HG03571 (cell line): ENCODE results near the gene UCMA.
A peak's percentile ranks its signal among the peaks of the same experiment; 100 is the strongest.
"Not testable (repeated sequence)": the region's sequence is repeated elsewhere in the genome, so short reads cannot be mapped to it uniquely, and the experiment has no call there.

ENCODE experiments used
- ATAC-seq: cut with Tn5 transposase; IDR thresholded peaks from one replicate; pipeline ENCODE4 v1.9.1; 2021; ENCODE audit not compliant: unreplicated experiment

Gene UCMA, protein sequence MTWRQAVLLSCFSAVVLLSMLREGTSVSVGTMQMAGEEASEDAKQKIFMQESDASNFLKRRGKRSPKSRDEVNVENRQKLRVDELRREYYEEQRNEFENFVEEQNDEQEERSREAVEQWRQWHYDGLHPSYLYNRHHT

DNA sequence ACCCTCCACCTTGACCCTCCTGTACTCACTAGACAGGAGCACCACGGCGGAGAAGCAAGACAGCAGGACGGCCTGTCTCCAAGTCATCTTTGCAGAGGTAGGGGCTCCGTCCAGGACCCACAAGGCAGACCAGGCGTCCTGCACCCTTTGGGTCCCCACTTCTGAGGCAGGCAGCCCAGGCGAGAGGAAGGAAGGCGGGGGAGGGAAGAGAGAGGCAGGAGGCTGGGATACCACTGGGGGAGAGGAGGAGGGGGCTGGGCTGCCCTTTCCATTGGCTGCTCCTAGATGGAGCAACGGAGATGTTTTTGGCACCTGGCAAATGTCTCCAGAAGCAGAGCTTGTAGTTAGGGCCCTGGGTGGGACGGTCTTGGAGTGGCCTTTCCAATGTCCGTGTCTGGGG, at the start of gene UCMA:
Gene UCMA (minus strand): TSS at position 203 of the 400 bp plus-strand sequence. CDS start 116 bp downstream, at position 87.
- no peak for ATAC-seq

DNA sequence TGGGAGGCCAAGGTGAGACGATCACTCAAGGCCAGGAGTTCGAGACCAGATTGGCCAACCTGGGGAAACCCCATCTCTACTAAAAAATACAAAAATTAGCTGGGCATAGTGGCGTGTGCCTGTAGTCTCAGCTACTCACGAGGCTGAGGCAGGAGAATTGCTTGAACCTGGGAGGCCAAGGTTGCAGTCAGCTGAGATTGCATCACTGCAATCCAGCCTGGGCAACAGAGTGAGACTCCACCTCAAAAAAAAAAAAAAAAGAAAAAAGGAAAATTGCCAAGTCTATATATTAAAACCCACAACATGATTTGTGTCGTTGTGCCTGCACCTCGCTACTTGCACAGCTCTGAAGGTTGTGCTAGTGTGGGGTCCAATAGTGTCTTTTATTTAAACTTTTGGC, 48.2 kb upstream of the UCMA start:
- not testable (repeated sequence) for ATAC-seq

DNA sequence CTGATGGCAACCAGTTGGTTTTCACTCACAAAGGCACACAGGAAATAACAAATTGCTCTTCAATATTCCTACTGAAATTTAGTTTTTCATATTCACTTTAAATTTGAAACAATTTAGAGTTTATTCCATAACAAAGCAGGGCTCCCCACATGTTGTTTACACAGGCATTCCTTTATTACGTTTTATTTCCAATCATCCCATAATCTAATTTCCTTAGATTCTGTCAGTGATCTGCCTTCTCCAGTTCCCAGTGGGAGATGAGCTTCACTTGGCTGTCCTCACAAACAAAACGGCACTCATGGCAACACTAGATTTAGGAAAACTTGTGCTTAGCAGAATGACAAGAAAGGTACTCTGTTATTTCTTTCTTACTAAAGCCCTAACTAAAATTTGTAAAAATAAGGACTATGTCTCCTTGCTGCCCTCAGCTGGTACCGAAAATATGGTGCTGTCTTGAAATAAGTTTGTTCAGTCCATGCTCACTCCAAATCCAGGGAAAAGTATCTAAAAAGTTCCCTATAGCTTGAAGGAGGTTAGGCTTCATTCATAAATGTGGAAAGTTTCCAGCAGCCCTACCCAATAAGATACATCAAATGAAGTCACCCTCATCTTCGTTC, 42.7 kb upstream of the UCMA start:
- ATAC-seq, result no peak

DNA sequence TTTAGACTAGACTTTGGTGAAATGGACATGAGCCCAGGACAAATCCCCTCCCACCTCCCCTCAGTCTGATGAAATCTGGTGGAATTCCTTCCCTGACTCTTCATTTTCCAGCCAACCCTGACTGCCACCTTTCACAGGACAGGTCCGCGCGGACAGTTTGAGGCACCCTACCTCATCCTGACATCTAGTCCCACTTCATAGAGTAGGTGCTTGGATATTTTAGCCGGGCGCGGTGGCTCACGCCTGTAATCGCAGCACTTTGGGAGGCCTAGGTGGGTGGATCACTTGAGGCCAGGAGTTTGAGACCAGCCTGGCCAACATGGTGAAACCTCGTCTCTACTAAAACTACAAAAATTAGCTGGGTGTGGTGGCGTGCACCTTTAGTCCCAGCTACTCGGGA, 42.0 kb upstream of the UCMA start:
- not testable (repeated sequence) for ATAC-seq

DNA sequence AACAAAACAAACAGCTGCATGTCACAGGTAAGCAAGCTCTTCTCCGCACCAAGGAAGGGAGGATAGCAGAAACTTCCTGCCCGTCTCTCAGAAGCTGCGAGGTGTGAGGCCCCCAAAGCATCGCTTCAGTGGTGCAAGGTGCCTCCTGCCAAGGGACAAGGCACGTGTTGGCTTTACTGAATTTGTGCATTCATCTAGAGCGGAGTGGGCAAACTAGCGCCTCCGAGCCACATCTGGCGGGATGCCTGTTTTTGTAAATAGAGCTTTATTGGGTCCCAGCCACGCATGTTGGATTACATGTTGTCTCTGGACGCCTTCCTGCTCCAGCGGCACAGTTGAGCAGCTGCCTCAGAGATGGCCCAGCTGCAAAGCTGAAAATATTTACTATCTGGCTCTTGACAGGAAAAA, 38.0 kb upstream of the UCMA start:
- ATAC-seq, result peak; percentile 54

DNA sequence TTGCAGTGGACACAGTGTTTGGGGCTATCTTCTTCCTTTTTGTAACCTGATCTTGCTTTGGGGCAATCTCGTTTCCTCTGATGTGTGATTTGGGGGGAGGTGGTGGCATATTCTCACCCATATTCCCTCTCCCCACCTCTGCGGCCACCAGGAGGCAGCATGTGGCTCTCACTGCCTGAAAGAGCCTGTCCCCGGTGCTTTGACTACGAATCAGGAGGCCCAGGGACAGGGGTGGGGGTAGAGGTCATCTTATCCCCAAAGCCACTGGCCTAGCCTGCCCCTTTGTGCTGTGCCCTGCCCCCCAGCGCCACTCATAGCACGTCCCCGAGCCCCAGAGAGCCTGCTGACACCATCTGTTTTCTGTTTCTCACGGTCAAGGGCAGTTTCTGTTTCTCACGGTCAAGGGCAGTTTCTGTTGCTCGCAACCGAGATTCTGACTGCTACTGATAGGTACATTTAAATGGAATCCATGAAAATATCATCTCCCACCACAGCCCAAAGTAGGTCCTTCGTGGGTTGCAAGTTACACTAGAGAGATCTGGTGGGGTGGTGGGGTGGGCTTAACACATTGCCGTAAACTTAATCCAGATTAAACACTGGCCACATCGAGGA, 37.5 kb upstream of the UCMA start:
- ATAC-seq, result peak; percentile 77

DNA sequence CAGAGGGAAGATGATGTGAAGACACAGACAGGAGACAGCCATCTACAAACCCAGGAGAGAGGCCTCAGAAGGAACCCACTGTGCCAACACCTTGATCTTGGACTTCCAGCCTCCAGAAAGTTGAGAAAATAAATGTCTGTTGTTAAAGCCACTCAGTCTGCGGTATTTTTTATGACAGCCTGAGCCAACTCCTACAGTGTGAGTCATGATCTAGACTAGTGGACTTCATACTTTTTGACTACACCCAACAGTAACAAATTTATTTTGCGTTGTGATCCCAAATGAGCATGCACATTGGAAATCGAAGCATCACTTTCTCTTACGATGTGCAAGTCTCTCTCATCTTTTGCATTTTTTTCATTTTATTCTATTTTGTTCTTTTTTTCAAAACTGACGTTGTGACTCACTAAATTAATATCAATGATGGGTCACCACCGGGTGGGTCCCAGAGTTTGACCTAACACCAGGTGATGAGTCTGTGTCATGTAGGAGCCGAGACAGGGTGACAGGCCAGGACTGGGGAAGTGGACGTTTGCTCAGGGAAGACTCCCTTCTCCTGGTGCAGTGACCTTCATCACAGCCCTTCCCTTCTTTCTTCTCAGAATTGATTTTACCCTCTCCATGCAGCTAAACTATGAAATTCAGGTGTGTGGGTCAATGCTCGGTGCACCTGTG, 36.8 kb upstream of the UCMA start:
- ATAC-seq, result peak; percentile 2

DNA sequence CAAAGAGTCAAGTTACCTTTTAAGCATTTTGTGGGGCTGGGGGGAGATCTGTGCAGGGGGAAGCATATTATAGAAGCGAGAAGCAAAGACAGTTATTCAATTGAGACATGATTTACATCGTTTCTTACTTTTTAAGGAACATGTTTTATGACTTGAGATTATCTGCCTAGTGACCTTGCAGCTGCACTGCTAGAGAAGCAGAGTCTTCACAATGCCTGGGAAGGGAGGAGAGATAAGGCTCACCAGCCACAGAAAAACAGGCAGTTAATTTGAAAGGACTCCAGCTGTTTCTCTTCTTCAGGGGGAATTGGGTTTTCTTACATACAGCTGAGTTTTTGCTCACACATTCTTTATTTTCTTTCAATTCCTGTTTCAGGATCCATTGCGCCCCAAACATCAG, 34.7 kb upstream of the UCMA start:
- no peak for ATAC-seq

DNA sequence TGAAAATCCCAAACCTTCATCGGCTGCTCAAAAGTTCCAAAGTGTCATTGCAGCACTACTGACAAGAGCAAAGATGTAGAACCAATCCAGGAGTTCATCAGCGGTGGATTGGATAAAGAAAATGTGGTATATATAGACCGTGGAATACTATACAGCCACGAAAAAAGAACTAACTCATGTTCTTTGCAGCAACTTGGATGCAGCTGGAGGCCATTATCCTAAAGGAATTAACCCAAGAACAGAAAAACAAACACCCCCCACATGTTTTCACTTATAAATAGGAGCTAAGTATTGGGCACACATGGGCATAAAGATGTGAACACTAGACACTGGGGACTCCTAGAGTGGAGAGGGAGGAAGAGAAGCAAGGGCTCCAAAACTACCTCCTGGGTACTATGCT, 34.1 kb upstream of the UCMA start:
- no peak for ATAC-seq

DNA sequence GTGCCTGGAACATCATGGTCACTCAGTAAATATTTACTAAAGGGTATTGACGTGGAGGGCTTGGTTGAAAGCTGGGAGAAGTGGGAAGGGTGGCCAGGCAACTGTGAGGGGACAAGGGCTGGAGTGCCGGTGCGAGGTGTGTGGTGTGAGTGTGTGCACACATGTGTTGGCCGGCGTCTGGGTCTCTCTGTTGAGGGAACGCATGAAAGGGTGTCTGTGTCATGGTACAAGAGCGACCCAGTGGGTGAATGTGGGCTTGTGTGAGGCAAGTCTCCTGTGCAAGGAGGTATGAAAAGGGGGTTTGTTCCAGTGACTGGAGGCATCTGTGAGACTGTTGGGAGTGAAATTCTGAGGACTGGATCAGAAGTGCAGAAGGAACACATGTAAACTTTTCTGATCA, 29.4 kb upstream of the UCMA start:
- ATAC-seq, result no peak

DNA sequence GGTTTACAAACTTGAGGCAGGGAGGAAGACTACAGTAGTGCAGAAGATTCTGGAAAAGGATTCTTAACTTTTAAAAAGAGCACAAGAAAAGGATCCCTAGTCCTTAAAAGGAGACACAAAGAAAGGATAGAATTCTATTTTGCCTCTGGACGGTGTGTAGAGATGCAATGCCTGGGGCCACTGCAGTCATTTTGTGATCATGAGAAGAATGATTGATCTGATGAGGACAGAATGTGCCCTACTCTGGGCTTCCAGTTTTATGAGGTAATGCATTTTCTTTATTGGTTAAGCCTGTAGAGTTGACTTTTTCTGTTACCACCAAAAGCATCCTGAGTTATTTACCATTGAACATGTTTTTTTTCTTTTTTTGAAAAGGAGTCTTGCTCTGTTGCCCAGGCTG, 28.3 kb upstream of the UCMA start:
- ATAC-seq, result no peak

DNA sequence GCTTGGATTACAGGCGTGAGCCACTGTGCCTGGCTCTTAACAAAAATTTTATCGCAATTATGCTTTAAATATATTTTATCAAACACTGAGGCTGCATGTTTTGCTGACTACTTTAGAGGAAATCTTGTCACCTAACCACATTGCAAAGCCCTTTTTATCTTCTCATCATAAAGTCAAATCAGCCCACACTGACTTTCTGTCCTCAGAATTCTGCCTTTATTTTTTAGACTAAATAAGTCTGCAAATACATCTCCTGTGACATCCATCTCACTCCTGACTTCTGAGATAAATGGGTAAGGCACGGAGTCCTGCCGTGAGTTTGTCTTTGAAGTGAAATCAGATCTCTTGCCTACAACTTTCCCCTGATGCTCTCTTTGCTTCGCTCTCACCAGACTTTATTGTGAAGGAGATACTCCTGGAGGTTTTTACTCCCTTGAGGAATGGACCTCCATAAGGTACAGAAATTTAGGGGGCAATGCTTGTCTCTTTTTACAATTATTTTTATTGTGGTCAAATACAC, 23.5 kb upstream of the UCMA start:
- no peak for ATAC-seq

DNA sequence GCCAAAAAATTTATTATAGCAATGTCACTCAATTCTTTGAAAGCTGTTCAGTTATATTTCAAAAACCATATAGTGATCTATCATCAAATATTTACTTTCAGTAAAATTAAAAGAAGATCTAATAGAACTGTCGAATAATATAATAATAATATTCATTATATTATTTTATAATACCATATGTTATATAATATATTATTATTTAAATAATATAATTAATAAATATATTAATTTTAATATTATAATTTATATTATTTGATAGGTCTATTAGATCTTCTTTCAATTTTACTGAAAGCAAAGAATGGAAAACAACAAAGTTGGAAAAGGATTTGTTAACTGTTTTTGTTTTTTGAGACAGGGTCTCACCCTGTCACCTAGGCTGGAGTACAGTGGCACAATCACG, 22.5 kb upstream of the UCMA start:
- no peak for ATAC-seq

DNA sequence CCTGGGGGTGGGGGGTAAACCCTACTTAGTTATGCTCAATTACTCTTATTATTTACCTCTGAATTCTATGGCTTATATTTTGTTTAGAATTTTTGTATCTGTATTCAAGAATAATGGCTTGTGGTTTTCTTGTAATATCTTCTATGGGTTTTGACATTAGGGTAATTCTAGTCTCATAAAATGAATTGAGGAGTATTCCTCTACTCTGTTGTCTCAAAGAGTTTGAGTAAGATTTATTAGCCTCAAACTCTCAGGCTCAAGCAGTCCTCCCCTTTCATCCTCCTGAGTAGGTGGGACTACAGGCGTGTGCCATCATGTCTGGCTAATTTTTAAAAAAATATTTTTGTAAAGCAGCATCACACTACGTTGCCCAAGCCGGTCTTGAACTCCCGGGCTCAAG, 19.6 kb upstream of the UCMA start:
- no peak for ATAC-seq

DNA sequence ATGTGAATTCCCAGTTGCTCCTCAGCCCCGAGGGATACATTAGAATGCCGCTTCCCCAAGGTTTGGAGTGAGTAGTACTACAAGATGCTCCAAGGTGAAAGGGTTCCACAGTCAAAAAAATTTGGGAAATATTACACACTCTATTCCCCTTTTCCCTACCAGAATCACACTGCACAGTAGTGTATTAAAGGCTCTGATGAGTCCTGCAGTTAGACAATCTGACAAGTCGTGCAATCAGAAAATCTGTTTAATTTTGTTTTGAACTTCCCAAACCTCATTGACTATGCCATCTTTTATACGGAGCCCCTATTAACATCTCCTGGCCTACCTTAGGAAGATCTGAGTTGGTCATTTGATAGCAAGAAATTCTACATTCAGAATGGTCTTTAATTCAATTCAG, 13.6 kb upstream of the UCMA start:
- no peak for ATAC-seq

DNA sequence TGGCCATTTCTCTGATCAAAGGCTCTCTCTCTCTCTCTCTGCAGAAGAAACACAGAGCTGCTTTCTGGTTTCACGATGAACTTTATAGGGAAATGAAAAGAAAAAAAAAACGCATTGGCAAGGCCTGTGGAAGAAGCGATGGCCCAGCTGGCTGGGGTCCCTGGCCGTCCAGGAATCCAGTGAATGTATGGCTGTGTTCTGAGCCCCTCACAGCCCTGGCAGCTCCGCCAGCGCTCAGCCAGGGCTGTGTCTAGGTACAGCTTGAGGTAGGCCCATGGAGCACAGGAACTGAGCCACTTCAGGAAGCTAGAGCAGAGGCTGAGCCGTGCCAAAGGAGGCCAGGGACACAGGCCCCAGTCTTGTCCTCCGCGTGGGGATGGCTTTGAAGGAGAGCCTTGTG, 13.1 kb upstream of the UCMA start:
- no peak for ATAC-seq

DNA sequence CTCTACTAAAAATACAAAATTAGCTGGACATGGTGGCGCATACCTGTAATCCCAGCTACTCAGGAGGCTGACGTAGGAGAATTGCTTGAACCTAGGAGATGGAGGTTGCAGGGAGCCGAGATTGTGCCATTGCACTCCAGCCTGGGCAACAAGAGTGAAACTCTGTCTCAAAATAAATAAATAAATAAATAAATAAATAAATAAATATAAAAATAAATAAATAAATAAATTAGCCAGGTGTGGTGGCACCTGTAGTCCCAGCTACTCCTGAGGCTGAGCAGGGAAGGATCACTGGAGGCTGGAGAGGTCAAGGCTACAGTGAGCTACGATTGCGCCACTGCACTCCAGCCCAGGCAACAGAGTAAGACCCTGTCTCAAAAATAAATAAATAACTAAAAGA, 8.1 kb upstream of the UCMA start:
- not testable (repeated sequence) for ATAC-seq

DNA sequence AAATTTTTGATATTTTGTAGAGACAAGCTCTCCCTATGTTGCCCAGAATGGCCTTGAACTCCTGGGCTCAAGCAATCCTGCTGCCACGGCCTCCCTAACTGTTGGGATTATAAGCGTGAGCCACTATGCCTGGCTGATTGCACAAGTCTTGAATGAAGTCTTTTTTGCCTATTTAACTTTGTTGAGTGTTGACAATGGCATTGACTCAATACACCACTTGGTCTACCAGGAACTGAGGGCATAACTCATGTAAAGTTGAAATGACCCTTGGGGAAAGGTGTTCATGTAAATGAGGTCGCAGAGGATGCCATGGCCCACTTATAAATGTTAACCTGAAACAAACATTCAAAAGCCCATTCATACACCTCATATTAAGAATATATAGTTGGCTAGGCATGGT, 7.4 kb upstream of the UCMA start:
- ATAC-seq, result no peak

DNA sequence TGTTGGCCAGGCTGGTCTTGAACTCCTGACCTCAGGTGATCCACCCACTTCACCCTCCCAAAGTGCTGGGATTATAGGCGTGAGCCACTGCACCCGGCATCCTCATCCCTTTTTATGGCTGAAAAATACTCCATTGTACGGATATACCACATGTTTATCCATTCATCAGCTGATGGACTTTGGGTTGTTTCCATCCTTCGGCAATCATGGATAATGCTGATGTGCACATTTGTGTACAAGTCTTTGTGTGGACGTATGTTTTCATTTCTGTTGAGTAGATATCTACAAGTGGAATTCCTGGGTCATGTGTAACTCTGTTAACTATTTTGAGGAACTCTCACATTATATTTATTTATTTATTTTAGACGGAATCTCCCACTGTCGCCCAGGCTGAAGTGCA, 5.7 kb upstream of the UCMA start:
- ATAC-seq, result no peak

DNA sequence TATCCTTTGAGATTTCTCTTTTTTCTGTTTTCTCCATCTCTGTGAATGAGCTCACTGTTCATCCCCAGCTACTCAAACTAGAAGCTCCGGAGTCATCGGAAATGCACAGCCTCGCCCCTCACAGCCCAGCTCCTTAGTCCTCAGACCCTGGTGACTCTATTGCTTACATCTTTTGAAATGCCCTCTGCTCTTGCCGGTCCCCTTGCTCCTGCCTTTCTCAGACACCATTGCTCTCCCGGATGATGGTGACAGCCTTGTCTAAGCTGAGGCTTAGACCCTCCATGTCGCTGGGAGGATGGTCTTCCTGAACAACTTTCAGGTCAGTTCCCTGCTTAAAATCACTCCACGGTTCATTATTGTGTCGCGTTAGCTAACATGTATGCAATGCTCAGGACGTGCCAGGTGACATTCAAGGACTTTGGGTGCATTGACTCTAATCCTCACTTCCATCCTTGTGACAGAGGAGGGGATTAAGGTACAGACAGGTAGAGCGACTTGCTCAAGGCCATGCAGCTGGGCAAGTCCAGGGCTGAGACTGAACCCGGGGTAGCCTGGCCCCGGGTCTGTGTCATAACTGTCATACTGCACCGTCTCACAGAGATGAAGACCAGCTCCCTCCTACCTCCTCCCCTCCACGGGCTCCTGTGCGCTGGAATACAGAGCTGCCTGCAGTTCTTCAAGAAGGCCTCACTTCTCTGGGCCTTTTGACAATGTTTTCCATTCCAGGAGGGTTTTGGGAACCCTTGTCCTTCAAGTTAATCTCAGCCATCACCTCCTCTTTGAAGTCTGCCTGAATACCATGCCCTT, 4.3 kb upstream of the UCMA start:
- no peak for ATAC-seq

DNA sequence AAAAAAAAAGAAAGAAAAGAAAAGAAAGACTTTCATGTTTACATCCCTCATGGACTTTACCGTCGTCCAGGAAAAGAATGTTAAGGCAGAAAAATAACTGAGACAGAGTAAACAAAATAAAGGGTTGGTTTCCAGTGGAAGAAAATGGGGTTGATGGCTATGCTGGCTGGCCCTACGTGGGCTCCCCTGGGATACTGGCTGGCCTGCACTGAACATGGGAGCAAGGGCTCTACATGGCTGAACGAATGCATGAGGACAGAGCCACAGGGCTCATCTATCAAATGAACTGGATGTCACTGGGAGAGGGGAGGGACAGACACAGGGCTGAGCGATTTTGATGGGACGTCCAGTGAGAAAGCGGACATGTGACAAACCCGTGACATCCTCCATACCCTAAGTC, 2.5 kb upstream of the UCMA start:
- ATAC-seq, result no peak
